NCI-H187 (cell line): ENCODE results near the gene NEDD4L.

Experiments
- DNase-seq, 2 experiments: peaks; one replicate each; lab custom pipeline; 2025; lab: John Stamatoyannopoulos, UW

Gene NEDD4L

DNA sequence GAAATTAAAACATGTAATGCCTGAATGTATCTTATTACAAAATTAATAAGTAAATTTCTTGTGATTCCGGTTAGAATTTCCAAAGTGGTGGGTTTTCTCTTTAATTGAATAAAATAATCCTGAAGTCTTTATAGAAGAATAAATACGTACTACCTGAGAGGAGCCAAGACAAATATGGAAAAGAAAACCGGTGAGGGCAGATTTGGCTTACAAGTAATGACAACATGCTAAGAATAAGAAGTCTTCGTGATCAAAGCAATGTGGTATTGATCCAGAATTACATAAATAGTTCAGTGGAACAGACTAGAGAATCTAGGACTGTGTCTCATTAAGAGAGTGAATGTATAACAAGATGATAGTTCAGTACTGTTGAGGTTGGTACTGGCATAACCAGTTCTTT lies 167.5 kb downstream of the NEDD4L start:
- no peak for DNase-seq

- DNase-seq = no peak
Measured at GRCh38 chr18:58212274-58212673, 168.2 kb downstream of the NEDD4L start.

GRCh38 chr18:58213440-58213839 lies 169.4 kb downstream of the NEDD4L start:
- no peak for DNase-seq

- DNase-seq = no peak
Measured at GRCh38 chr18:58215011-58215410, 171.0 kb downstream of the NEDD4L start.

DNA sequence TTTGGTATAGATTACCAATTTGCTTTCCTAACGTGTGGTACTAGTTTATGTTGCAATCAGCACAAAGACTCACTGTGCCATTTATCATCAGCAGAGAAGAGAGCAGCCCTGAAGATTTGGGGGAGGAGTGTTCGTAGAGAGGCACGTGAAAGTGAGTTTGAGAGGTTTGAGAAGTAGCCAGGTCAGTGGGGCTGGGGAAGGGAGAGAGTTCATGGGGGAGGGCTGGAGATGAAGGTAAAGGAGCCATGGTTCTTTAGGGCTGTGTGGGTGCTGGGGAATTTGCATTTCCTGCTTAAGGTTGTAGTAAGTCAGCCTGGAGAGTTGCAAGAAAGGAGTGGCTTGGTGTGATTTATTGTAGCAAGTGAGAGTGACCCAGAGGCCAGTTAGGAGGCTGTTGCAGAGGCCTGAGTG lies 172.1 kb downstream of the NEDD4L start:
- no peak for DNase-seq

DNA sequence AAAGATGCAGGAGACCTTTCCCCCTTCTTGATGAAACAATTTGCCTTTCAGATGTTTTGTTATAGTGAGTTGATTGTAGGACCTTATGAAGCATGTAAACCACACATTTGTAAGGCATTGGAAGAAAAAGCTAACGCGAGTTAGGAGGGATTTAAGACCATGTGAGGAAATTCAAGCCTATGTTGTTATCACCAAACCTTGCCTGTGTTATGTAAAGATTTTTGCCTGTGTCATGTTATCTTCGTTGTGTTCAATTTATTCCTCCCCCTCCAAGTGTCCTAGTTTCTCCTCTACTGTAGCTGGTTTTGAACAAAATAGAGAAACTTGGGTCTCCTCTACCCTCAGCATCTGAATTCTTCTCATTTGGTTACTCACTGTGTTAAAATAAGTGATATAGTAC lies 173.0 kb downstream of the NEDD4L start:
- DNase-seq = no peak

- DNase-seq = no peak
Measured at GRCh38 chr18:58218117-58218516, 174.1 kb downstream of the NEDD4L start.

- DNase-seq = no peak
Measured at GRCh38 chr18:58221060-58221725, 177.2 kb downstream of the NEDD4L start.

DNA sequence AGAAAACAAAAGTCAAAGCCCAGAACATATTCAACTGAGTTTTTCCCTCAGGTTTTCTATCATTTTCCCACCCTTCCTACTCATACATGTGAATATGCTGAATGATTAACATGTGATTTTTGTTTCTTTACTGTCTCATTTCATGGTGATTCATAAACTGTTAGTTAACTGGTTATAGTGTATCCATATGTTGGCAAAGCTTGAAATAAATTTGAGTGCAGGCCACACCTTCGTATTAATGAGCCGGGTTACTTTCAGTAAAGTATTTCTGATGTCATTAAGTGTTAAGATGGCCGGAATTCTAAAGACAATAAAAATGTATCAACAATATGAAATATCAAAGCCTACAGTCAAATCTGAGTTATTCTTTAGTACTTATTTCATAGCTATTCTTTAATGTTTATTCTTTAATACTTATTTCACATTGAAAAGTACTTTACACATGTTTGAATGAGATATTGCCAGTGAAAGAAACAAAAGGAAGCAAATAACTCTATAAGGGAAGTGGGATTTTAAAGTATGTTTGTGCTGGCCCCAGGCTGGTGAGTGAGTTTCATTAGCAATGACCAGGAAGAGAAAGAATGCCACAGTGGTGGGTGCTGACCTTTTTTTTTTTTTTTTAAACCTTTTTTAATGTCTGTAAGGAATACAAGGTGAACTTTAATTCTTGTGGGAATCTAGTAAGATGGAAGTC lies 178.6 kb downstream of the NEDD4L start:
- no peak for DNase-seq

GRCh38 chr18:58223717-58224424 lies 179.8 kb downstream of the NEDD4L start:
- DNase-seq = peak; percentile 17 to 39

DNA sequence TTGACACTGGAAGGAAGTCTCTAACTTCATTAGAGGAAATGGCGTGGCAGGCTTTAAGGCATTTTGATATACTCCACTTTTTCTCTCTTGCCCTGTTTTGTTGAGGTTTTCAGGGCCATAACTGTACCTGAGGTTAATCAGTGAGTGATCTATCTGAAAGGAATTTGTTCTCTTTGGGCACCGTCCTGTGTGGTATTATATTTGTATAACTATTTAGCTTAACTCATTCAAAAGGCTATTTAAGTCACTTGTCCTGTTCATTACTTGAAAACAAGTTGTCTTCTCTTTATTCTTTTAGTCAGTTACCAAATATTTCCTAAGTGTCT lies 180.4 kb downstream of the NEDD4L start:
- DNase-seq = no peak

DNA sequence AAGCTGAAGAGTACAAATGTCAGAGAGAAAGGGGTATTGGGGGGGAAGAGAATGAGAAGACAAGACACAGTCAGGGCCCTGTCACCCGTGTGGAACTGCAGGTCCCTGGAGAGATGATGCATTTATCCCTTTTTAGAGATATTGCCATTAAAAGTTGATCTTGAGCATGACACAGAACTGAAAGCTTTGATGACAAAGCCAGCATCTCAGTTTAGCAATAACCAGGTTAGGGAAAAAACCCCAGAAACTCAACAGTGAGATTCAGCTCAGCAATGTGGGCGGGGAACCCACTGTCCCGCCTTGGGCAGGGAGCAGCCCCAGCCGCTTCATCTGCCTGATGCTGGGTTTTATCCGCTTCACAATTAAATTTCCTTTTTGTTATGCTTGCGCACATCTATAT lies 181.1 kb downstream of the NEDD4L start:
- no peak for DNase-seq

DNA sequence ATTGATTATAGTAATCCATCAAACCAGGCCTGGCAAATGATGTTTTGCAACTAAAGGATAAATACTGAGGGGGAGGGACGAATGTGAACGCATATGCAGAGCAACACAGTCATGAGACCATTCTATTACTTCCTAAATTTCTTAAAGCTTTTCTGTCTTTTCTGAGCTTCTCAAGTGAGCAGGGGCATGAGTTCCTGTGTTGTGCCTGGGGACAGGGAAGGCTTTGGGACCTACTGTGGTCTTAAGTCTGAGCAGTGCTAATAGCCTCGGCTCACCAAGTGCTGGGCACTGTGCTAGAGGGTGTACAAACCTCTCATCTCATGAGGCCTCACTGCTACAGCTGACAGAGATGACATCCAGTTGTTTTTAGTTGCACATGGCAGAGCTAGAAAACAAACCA lies 182.4 kb downstream of the NEDD4L start:
- no peak for DNase-seq

- DNase-seq = no peak
Measured at GRCh38 chr18:58227361-58227930, 183.4 kb downstream of the NEDD4L start.

GRCh38 chr18:58228176-58228575 lies 184.2 kb downstream of the NEDD4L start:
- no peak for DNase-seq

GRCh38 chr18:58228762-58229161 lies 184.7 kb downstream of the NEDD4L start:
- DNase-seq = no peak

DNA sequence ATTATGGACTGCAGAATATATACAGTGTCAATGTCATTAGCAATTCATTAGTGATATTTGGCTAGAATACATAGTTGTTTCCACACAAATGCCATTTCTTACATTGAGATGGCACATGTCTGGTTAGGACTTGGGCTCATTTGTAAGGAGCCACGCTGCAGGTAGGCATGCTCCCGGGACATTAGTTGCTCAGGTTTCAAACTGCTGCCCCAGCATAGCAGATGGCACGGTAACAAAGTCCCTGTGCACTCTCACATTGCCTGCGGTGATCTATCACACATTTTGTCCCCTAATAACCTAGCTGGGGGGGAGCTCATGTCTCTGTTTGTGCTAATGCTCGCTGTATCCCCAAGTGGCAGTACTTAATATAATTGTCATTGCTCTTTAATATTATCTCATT lies 185.1 kb downstream of the NEDD4L start:
- DNase-seq = no peak

DNA sequence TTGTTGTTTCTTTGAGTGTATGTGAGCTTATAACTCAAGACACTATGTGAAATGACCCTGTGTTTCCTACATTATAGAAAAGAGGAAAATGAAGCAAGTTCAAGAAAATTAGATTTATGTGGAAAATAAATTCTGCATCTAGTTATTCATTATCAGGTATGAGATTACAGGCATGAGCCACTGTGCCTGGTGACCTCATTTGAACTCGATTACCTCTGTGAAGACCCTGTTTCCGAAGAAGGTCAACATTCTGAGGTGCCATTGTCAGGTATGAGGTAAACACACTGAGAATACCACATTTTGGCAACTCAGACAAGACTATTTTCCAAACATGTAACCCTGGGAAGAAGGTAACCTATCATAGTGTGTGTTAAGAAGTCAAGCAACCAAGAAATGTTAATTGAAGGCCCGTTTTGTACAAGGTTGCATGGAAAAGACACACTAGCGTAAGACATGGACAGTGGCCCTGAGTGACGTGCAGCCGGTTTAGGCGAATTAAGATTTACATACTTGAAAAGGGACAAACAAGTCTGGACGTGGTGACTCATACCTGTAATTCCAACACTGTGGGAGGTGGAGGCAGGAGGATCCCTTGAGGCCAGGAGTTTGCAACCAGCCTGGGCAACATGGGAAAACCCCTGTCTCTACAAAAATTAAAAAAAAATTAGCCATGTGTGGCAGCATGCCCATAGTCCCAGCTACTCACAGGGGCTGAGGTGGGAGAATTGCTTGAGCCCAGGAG lies 186.6 kb downstream of the NEDD4L start:
- DNase-seq = no peak

GRCh38 chr18:58231930-58232329 lies 187.9 kb downstream of the NEDD4L start:
- DNase-seq = no peak

DNA sequence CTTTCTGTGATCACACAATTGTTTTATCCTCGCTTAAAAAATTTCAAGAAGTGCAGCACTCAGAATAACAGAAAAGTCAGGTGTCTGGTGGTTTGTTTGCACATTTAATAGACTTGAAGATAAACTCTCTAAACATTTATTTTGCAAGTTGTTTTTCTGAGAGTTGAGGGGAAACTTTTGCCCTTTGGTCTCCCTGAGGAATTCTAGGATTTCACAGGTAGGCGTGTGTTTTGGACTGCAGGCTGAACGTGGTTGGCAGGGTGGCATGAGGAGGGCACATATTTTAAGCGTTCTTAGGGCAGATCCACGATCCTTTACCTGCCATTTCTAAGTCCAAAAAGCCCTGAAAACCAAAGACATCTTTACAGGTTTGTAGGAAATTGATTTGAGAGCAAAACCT lies 188.6 kb downstream of the NEDD4L start:
- no peak for DNase-seq

- DNase-seq = no peak
Measured at GRCh38 chr18:58234359-58234741, 190.3 kb downstream of the NEDD4L start.

- no peak for DNase-seq
Measured at GRCh38 chr18:58235001-58235436, 191.0 kb downstream of the NEDD4L start.
